ENCODE results near the gene TSPAN31.

TSPAN31 gene

GRCh38 chr12:57767876-57768275 lies 23.0 kb downstream of the TSPAN31 start:
- H3K27ac ChIP-seq (ENCODE audit: low read length): no peak overlapping the region

DNA sequence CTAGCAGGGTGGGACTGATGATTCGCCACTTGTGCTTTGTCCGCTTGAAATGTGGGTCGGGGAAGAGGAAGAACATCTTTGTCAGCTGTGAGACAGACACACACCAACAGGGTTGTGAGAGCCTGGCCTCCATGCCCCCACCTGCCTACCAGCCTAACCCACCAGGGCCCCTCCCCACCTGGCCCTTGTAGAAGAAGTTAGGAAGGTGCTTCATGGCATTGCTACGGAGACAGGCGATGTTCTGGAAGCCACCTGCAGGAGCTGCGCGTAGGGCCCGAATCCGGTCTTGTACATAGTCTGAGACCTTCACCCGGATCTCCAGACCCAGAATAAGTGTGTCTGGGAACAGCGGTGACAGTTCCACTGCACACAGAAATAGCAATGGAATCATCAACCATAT lies 24.8 kb downstream of the TSPAN31 start:
- no peaks in the 10 kb centered on the region for H3K27me3 ChIP-seq (ENCODE audit: insufficient read depth, low read length, poor library complexity)
- ATAC-seq (ENCODE audit: insufficient read depth, low read depth): no peak

More at GRCh38 chr12:57767876-57768275, 23.0 kb downstream of the TSPAN31 start:
- Histone ChIP-seq H2AFZ (ENCODE audit: low read depth, low read length) (no peak overlapping the region), H4K20me1 (ENCODE audit: insufficient read depth, low read length) (no peaks in the 10 kb centered on the region), H3K4me2 (ENCODE audit: insufficient read depth, low read length) (no peak overlapping the region), H3K9ac (ENCODE audit: low read depth, low read length) (no peak overlapping the region), H3K36me3 (ENCODE audit: insufficient read depth, low read length) (peaks cover 29% of the 10 kb centered on the region), H3K27me3 (ENCODE audit: insufficient read depth, low read length, poor library complexity) (no peaks in the 10 kb centered on the region), H3K4me1 (ENCODE audit: insufficient read depth, low read length) (peaks cover 14% of the 10 kb centered on the region), H3K4me3 (ENCODE audit: low read depth in 1 of 2, low read length in 2 of 2) (no peak overlapping the region), H3K79me2 (ENCODE audit: insufficient read depth, low read length) (peaks cover 13% of the 10 kb centered on the region), H3K9me3 (ENCODE audit: insufficient read depth, low read length, severe bottlenecking) (no peaks in the 10 kb centered on the region)
- TF ChIP-seq, protein P1, sequence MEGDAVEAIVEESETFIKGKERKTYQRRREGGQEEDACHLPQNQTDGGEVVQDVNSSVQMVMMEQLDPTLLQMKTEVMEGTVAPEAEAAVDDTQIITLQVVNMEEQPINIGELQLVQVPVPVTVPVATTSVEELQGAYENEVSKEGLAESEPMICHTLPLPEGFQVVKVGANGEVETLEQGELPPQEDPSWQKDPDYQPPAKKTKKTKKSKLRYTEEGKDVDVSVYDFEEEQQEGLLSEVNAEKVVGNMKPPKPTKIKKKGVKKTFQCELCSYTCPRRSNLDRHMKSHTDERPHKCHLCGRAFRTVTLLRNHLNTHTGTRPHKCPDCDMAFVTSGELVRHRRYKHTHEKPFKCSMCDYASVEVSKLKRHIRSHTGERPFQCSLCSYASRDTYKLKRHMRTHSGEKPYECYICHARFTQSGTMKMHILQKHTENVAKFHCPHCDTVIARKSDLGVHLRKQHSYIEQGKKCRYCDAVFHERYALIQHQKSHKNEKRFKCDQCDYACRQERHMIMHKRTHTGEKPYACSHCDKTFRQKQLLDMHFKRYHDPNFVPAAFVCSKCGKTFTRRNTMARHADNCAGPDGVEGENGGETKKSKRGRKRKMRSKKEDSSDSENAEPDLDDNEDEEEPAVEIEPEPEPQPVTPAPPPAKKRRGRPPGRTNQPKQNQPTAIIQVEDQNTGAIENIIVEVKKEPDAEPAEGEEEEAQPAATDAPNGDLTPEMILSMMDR (IDR thresholded peaks at IDR 0.05; ENCODE audit: borderline replicate concordance, extremely low read depth, low read length, poor library complexity, severe bottlenecking): no peak
- TF ChIP-seq EZH2 (IDR thresholded peaks at IDR 0.05; ENCODE audit: borderline replicate concordance, low read depth, low read length, severe bottlenecking): no peak
- DNase-seq (no peak), ATAC-seq (ENCODE audit: insufficient read depth, low read depth) (no peak)

GRCh38 chr12:57770734-57771133 lies 25.9 kb downstream of the TSPAN31 start:
- no peak for DNase-seq
- Histone ChIP-seq H3K4me1 (ENCODE audit: insufficient read depth, low read length) (peaks cover 25% of the 10 kb centered on the region), H3K4me2 (ENCODE audit: insufficient read depth, low read length) (peak overlapping the region; percentile 96), H4K20me1 (ENCODE audit: insufficient read depth, low read length) (no peaks in the 10 kb centered on the region), H3K36me3 (ENCODE audit: insufficient read depth, low read length) (peaks cover 29% of the 10 kb centered on the region), H3K9me3 (ENCODE audit: insufficient read depth, low read length, severe bottlenecking) (no peaks in the 10 kb centered on the region), H3K27me3 (ENCODE audit: insufficient read depth, low read length, poor library complexity) (no peaks in the 10 kb centered on the region), H3K9ac (ENCODE audit: low read depth, low read length) (peak overlapping the region; percentile 81), H3K27ac (ENCODE audit: low read length) (peak overlapping the region; percentile 88; the same call in 1 of the 2 replicates), H2AFZ (ENCODE audit: low read depth, low read length) (0 out of 2 replicates have a peak overlapping the region, but pooled peaks have one; percentile 96), H3K4me3 (ENCODE audit: low read depth in 1 of 2, low read length in 2 of 2) (peak overlapping the region; percentile 56 to 85; a peak in 3 of 4 replicates), H3K79me2 (ENCODE audit: insufficient read depth, low read length) (peaks cover 15% of the 10 kb centered on the region)
- ATAC-seq (ENCODE audit: insufficient read depth, low read depth): no peak
- TF ChIP-seq, protein P1 (IDR thresholded peaks at IDR 0.05; ENCODE audit: borderline replicate concordance, extremely low read depth, low read length, poor library complexity, severe bottlenecking): no peak
- TF ChIP-seq EZH2 (IDR thresholded peaks at IDR 0.05; ENCODE audit: borderline replicate concordance, low read depth, low read length, severe bottlenecking): no peak

More for the DNA sequence above, 24.8 kb downstream of the TSPAN31 start:
- H3K4me3 ChIP-seq (ENCODE audit: low read depth in 1 of 2, low read length in 2 of 2): no peak overlapping the region
- H3K27ac ChIP-seq (ENCODE audit: low read length): no peak overlapping the region
- H2AFZ ChIP-seq (ENCODE audit: low read depth, low read length): no peak overlapping the region
- H3K36me3 ChIP-seq (ENCODE audit: insufficient read depth, low read length): peaks cover 29% of the 10 kb centered on the region
- no peaks in the 10 kb centered on the region for H3K9me3 ChIP-seq (ENCODE audit: insufficient read depth, low read length, severe bottlenecking)
- TF ChIP-seq EZH2 (IDR thresholded peaks at IDR 0.05; ENCODE audit: borderline replicate concordance, low read depth, low read length, severe bottlenecking): no peak
- TF ChIP-seq, protein P1 (IDR thresholded peaks at IDR 0.05; ENCODE audit: borderline replicate concordance, extremely low read depth, low read length, poor library complexity, severe bottlenecking): no peak
- no peaks in the 10 kb centered on the region for H4K20me1 ChIP-seq (ENCODE audit: insufficient read depth, low read length)
- peaks cover 15% of the 10 kb centered on the region for H3K79me2 ChIP-seq (ENCODE audit: insufficient read depth, low read length)
- 0 out of 2 replicates have a peak overlapping the region, but pooled peaks have one; percentile 7 for H3K4me2 ChIP-seq (ENCODE audit: insufficient read depth, low read length)
- DNase-seq: no peak
- no peak overlapping the region for H3K9ac ChIP-seq (ENCODE audit: low read depth, low read length)
- H3K4me1 ChIP-seq (ENCODE audit: insufficient read depth, low read length): peaks cover 25% of the 10 kb centered on the region

Data from DND-41 (cell line).